Left kidney (tissue), 8 donors: Measurements from ENCODE around the gene PLCXD1. TPM values are rescaled to one million over a fixed set of nuclear protein-coding genes. Genes with fewer than 3 reads are reported as not detected.
"Not testable (repeated sequence)": the region's sequence is repeated elsewhere in the genome, so short reads cannot be mapped to it uniquely, and the experiment has no call there.

Source experiments
- DNase-seq: peaks from one replicate; pipeline ENCODE4 v3.0.0-alpha.2; 2013
- long read RNA-seq, 8 donors: transcript quantifications; one replicate each; lab custom pipeline, GENCODE V29; 2026
- polyA plus RNA-seq: library from polyadenylated mRNA; unstranded; fragments of 120-200 nt; gene quantifications from one replicate; pipeline ENCODE4 v1.2.1, GENCODE V29; 2013; ENCODE audit not compliant: insufficient read length

PLCXD1 gene
- polyA plus RNA-seq, result 34.9 TPM
- long read RNA-seq, donor 1, partial matches to known transcripts, result 69 of 69 reads
- long read RNA-seq, donor 1, other reads (novel, unspliced or antisense), result 0 of 69 reads
- long read RNA-seq, donor 2, partial matches to known transcripts, result 58 of 58 reads
- long read RNA-seq, donor 2, other reads (novel, unspliced or antisense), result 0 of 58 reads
- long read RNA-seq, donor 3, full-length matches to known transcripts, result 1 of 30 reads
- long read RNA-seq, donor 3, partial matches to known transcripts, result 29 of 30 reads
- long read RNA-seq, donor 3, other reads (novel, unspliced or antisense), result 0 of 30 reads
- long read RNA-seq, donor 4, result 0 reads
- long read RNA-seq, donor 5, full-length matches to known transcripts, result 3 of 57 reads
- long read RNA-seq, donor 5, partial matches to known transcripts, result 54 of 57 reads
- long read RNA-seq, donor 5, other reads (novel, unspliced or antisense), result 0 of 57 reads
- long read RNA-seq, donor 6, partial matches to known transcripts, result 66 of 66 reads
- long read RNA-seq, donor 6, other reads (novel, unspliced or antisense), result 0 of 66 reads
- long read RNA-seq, donor 7, partial matches to known transcripts, result 90 of 95 reads
- long read RNA-seq, donor 7, other reads (novel, unspliced or antisense), result 5 of 95 reads
- long read RNA-seq, donor 8, partial matches to known transcripts, result 23 of 23 reads
- long read RNA-seq, donor 8, other reads (novel, unspliced or antisense), result 0 of 23 reads

- peak; percentile 66 for DNase-seq
Observed at GRCh38 chrX:281166-281999, at the start of gene PLCXD1. Gene PLCXD1, plus strand, starts transcription at chrX:281381. Its CDS starts 2,807 bp downstream, at chrX:284188.

- not testable (repeated sequence) for DNase-seq
Observed at GRCh38 chrX:231637-232277, 49.4 kb upstream of the PLCXD1 start.

GRCh38 chrX:232278-232655 lies 48.9 kb upstream of the PLCXD1 start:
- DNase-seq, result not testable (repeated sequence)

GRCh38 chrX:236201-236600 lies 45.0 kb upstream of the PLCXD1 start:
- DNase-seq, result not testable (repeated sequence)

- DNase-seq, result no peak
Observed at GRCh38 chrX:250965-251364, 30.2 kb upstream of the PLCXD1 start.

GRCh38 chrX:251396-252243 lies 29.6 kb upstream of the PLCXD1 start:
- not testable (repeated sequence) for DNase-seq

- DNase-seq, result no peak
Observed at GRCh38 chrX:252244-252956, 28.8 kb upstream of the PLCXD1 start.

- DNase-seq, result no peak
Observed at GRCh38 chrX:252957-253291, 28.3 kb upstream of the PLCXD1 start.

- no peak for DNase-seq
Observed at GRCh38 chrX:253451-254297, 27.5 kb upstream of the PLCXD1 start.

GRCh38 chrX:254630-255215 lies 26.5 kb upstream of the PLCXD1 start:
- DNase-seq, result no peak

- DNase-seq, result no peak
Observed at GRCh38 chrX:255923-256331, 25.3 kb upstream of the PLCXD1 start.

- DNase-seq, result not testable (repeated sequence)
Observed at GRCh38 chrX:257054-257453, 24.1 kb upstream of the PLCXD1 start.

GRCh38 chrX:257681-258289 lies 23.4 kb upstream of the PLCXD1 start:
- DNase-seq, result no peak

- DNase-seq, result no peak
Observed at GRCh38 chrX:258291-259040, 22.7 kb upstream of the PLCXD1 start.

- no peak for DNase-seq
Observed at GRCh38 chrX:259692-260355, 21.4 kb upstream of the PLCXD1 start.

GRCh38 chrX:261167-261918 lies 19.8 kb upstream of the PLCXD1 start:
- DNase-seq, result peak; percentile 57
